GM21529 (cell line): ENCODE measurements around the gene SHLD1.
A peak's percentile ranks its signal among the peaks of the same experiment; 100 is the strongest.
"Not testable (repeated sequence)": the region's sequence is repeated elsewhere in the genome, so short reads cannot be mapped to it uniquely, and the experiment has no call there.

Source experiments
- ATAC-seq: cut with Tn5 transposase; IDR thresholded peaks from one replicate; pipeline ENCODE4 v1.9.1; 2021; ENCODE audit not compliant: unreplicated experiment

Gene SHLD1, protein sequence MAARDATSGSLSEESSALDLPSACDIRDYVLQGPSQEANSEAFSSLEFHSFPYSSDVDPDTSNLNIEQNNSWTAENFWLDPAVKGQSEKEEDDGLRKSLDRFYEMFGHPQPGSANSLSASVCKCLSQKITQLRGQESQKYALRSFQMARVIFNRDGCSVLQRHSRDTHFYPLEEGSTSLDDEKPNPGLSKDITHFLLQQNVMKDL

GRCh38 chr20:5749952-5750779 lies at the start of gene SHLD1:
TSS of gene SHLD1 (plus strand) at chr20:5750401. CDS start at chr20:5772866, 22,465 bp downstream.
- ATAC-seq = peak; percentile 95

GRCh38 chr20:5702339-5702738 lies 47.9 kb upstream of the SHLD1 start:
- ATAC-seq = not testable (repeated sequence)

GRCh38 chr20:5703681-5704101 lies 46.5 kb upstream of the SHLD1 start:
- no peak for ATAC-seq

DNA sequence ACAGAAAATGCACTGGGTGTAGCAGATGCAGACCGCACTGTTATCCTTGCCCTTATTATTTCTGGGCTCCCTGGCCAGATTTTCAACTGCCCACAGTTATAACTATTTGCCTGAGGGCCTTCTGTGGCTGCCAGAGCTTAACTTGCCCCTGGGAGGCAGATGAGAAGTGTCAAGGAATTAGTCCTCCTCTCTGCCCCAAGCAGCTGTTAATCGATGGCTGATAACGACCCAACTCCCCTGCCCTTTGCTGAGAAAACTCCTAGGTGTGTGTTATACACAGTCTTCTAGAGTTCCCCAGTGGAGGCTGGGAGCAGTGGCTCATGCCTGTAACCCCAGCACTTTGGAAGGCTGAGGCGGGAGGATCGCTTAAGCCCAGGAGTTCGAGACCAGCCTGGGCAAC lies 44.4 kb upstream of the SHLD1 start:
- no peak for ATAC-seq

- ATAC-seq = no peak
Measured at GRCh38 chr20:5706797-5707196, 43.4 kb upstream of the SHLD1 start.

- ATAC-seq = no peak
Measured at GRCh38 chr20:5710551-5710950, 39.6 kb upstream of the SHLD1 start.

DNA sequence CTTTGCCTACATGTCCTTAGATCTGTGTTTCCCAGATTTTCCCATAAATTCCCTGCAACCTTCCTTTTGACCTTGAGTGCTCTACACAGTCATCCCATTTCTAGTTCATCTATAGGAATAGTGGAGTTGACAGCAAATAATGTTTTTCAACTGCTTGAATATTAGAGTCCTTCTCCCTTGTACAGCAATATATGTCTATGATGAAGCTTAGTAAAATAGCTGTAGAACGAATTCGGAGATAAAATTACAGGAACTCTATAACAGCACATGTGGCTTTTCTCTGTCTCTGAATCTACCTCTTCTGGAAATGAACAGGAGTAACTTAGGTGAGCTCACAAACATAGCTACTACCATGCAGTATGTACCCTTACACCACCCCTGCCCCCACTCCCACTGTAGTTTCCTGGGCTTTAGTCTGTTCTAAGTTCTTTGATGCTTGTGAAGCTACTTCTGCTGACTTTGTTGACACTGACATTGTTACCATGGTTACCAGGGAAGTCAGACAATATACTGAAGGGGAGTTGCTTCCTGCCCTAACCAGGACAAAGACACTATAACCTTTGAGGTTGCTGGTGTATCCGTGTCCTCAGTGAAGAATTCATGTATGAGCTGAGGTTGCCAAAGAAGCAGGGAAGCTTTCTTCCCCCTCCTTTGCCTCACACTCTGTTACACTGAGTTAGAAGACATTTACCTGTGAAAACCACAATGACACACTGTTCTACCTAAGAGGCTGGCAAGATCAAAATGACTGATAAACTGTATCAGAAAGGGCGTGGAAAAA lies 35.8 kb upstream of the SHLD1 start:
- ATAC-seq = no peak

GRCh38 chr20:5715071-5715841 lies 34.9 kb upstream of the SHLD1 start:
- no peak for ATAC-seq

GRCh38 chr20:5716953-5717352 lies 33.2 kb upstream of the SHLD1 start:
- ATAC-seq = no peak

- ATAC-seq = no peak
Measured at GRCh38 chr20:5718896-5719595, 31.2 kb upstream of the SHLD1 start.

DNA sequence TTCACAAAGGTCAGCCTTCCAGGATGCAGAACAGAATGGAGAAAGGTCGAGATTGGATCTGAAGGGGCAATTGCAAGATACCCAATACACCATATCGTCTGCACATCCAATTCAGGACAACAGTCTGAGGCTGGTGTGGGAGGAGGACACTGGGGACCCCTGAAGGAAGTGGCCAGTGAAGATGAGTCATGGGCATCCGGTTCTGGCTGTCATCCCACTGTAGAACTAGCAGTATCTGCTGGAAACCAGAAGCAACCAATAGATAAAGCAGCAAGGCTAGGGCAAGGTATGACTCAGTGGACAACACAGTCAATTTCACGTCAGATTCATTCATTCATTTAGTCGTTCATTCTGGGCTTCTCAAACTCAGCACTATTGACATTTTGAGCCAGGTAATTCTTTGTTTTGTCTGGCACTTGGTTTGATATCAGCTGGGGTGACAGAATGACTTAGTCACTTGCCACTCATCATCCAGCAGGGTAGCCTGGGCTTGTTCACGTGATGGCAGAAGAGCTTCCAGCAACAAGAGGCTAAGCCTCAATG lies 30.3 kb upstream of the SHLD1 start:
- no peak for ATAC-seq

- no peak for ATAC-seq
Measured at GRCh38 chr20:5720696-5721095, 29.5 kb upstream of the SHLD1 start.

GRCh38 chr20:5721356-5721755 lies 28.8 kb upstream of the SHLD1 start:
- not testable (repeated sequence) for ATAC-seq

- no peak for ATAC-seq
Measured at GRCh38 chr20:5722927-5723326, 27.3 kb upstream of the SHLD1 start.

- not testable (repeated sequence) for ATAC-seq
Measured at GRCh38 chr20:5725183-5725463, 25.1 kb upstream of the SHLD1 start.

DNA sequence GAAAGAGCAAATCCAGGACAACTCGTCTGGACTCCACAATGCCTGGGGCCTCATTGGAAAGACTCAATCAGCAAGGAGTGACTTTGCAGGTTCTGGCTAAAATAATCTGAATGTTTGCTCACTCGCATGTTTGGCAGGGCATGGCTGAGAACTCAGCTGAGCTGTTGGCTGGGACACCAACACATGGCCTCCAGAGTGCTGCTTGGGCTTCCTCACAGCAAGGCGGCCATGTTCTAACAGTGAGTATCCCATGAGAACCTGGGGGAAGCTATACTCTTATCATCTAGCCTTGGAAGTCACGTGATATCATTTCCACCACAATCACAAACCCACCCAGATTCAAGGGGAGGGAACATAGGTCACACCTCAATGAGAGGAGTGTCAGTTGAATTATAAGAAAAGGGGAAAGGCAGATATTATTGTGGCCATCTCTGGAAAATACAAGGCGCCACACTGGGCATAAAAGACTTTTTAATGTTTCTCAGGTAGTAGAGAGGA lies 23.1 kb upstream of the SHLD1 start:
- ATAC-seq = no peak

GRCh38 chr20:5729348-5729747 lies 20.9 kb upstream of the SHLD1 start:
- ATAC-seq = no peak

DNA sequence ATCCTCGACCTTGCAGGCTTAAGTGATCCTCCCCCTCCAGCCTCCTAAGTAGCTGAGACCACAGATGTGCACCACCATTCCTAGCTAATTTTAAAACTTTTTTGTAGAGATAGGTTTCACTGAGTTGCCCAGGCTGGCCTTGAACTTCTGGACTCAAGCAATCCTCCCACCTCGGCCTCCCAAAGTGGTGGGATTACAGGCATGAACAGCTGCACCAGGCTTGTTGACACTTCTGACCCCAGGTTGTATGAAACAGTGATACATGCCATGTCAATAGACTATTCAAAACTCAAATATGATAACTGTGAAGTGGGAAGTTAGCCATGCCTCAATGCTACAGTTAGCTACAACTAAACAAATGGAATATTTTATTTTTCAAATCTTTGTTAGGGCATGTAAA lies 20.1 kb upstream of the SHLD1 start:
- ATAC-seq = no peak

DNA sequence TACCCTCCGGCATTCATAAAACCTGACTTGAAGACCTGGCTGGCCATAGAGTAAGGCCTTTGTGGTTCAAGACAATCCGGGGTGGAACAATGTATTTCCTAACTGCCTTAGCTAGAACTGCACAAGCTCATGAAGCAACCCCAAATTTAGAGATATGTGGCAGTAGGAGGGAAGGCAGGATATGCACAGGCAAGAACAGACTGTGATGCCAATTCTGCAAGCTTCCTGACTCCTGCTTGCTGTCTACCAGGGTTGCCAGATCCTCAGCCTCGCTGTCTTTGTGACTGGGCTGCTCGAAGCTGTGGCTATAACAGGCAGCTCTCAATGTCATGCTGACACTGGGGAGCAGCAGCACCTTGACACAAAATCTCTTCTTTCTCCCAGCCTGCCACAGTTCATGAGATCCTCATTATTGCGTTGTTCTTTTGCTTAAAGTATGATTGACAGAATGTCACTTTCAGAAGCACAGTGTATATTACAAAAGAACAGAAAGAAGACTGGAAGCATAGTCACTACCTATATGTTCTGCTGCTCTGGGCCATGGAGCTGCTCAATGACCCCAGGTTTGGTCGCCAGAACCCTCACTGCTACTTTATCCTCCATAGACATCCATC lies 18.3 kb upstream of the SHLD1 start:
- no peak for ATAC-seq

DNA sequence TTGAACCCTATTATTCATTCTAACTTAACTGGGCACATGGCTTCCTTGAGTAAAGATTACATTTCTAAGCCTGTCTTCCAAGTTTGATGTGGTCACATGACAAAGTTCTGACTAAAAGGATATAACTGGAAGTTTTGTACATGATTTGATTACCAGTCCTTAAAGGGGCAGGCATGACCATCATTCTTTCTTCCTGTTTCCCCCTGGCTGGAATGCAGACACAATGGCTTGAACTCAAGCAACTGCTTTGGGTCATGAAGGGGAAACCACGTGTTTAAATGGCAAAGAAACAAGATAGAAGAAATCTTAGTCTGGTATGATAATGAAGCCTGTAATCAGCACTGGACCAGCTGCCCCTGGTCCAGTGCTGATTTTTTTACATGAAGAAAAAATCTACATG lies 15.6 kb upstream of the SHLD1 start:
- no peak for ATAC-seq
